Hepatocyte (in vitro differentiated cells): Measurements from ENCODE around the gene SETD7. TPM values are rescaled to one million over a fixed set of nuclear protein-coding genes. Genes with fewer than 3 reads are reported as not detected.

Source experiments
- DNase-seq: peaks from one replicate; pipeline ENCODE4 v3.0.0-alpha.2; 2016; ENCODE audit warnings: low spot score
- H2AFZ ChIP-seq: fragments of 200-600 bp; sonication (generic); 2 replicates; pipeline ENCODE4 v1.6.0; 2016; ENCODE audit warnings: antibody characterized with exemption, mild to moderate bottlenecking
- H3K27ac ChIP-seq: fragments of 200-600 bp; sonication (generic); 2 replicates; pipeline ENCODE4 v1.5.1; 2016; ENCODE audit warnings: mild to moderate bottlenecking
- H3K27me3 ChIP-seq: fragments of 200-600 bp; sonication (generic); 2 replicates; pipeline ENCODE4 v1.6.1; 2016
- H3K36me3 ChIP-seq: fragments of 200-600 bp; sonication (generic); replicated peaks from 2 replicates; pipeline ENCODE4 v1.5.1; 2016; ENCODE audit warnings: low read depth; ENCODE audit not compliant: insufficient read depth
- H3K4me1 ChIP-seq: fragments of 200-600 bp; sonication (generic); 2 replicates; pipeline ENCODE4 v1.5.1; 2016; ENCODE audit warnings: mild to moderate bottlenecking, moderate library complexity; ENCODE audit not compliant: insufficient read depth
- H3K4me2 ChIP-seq: fragments of 200-600 bp; sonication (generic); 2 replicates; pipeline ENCODE4 v1.6.0; 2016
- H3K4me3 ChIP-seq: fragments of 200-600 bp; sonication (generic); 2 replicates; pipeline ENCODE4 v1.5.1; 2016; ENCODE audit warnings: mild to moderate bottlenecking
- H3K79me2 ChIP-seq: fragments of 200-600 bp; sonication (generic); 2 replicates; pipeline ENCODE4 v1.6.0; 2017; ENCODE audit warnings: mild to moderate bottlenecking
- H3K9me2 ChIP-seq: fragments of 200-600 bp; sonication (generic); replicated peaks from 2 replicates; pipeline ENCODE4 v1.6.0; 2017; ENCODE audit warnings: mild to moderate bottlenecking; ENCODE audit not compliant: insufficient read depth
- H3K9me3 ChIP-seq: fragments of 200-600 bp; sonication (generic); 2 replicates; pipeline ENCODE4 v1.5.1; 2016; ENCODE audit warnings: low read depth, mild to moderate bottlenecking
- H4K20me1 ChIP-seq: fragments of 200-600 bp; sonication (generic); 2 replicates; pipeline ENCODE4 v1.6.0; 2016; ENCODE audit warnings: mild to moderate bottlenecking; ENCODE audit not compliant: insufficient read depth, poor library complexity, severe bottlenecking
- EZH2 ChIP-seq: fragments of 200-600 bp; sonication (generic); IDR thresholded peaks from 2 replicates; pipeline ENCODE4 v1.6.1; 2016; ENCODE audit warnings: antibody characterized with exemption, mild to moderate bottlenecking, borderline replicate concordance
- EZH2phosphoT487 ChIP-seq: fragments of 200-600 bp; sonication (generic); IDR thresholded peaks from one replicate; pipeline ENCODE4 v1.6.1; 2018; ENCODE audit warnings: antibody characterized with exemption, mild to moderate bottlenecking, low read depth, moderate library complexity; ENCODE audit not compliant: unreplicated experiment, severe bottlenecking
- WGBS: methylation state at CpG from one replicate; pipeline ENCODE4 v1.1.6; 2016; ENCODE audit warnings: low lambda C conversion rate; ENCODE audit errors: missing lambda C conversion rate; 5-methylcytosine and 5-hydroxymethylcytosine counted together
- polyA plus RNA-seq: library from polyadenylated mRNA; unstranded; fragments of >200 nt; fragmentation: Nextera tagmentation; extraction: Ambion mirVana; gene quantifications from 2 replicates; pipeline ENCODE4 v1.2.1, GENCODE V29; 2016
- total RNA-seq: library from RNA; depleted of rRNA; stranded (reverse); fragments of >200 nt; gene quantifications from 2 replicates; pipeline ENCODE4 v1.2.3, GENCODE V29; 2014
- TF ChIP-seq, protein P1 (sequence below): fragments of 200-600 bp; sonication (generic); IDR thresholded peaks from 2 replicates; pipeline ENCODE4 v1.5.1; 2016; ENCODE audit warnings: antibody characterized with exemption, mild to moderate bottlenecking; ENCODE audit not compliant: poor library complexity

SETD7 gene
- total and polyA plus RNA-seq, 2 experiments from 2014 or later: 7.3 to 27.6 TPM

DNA sequence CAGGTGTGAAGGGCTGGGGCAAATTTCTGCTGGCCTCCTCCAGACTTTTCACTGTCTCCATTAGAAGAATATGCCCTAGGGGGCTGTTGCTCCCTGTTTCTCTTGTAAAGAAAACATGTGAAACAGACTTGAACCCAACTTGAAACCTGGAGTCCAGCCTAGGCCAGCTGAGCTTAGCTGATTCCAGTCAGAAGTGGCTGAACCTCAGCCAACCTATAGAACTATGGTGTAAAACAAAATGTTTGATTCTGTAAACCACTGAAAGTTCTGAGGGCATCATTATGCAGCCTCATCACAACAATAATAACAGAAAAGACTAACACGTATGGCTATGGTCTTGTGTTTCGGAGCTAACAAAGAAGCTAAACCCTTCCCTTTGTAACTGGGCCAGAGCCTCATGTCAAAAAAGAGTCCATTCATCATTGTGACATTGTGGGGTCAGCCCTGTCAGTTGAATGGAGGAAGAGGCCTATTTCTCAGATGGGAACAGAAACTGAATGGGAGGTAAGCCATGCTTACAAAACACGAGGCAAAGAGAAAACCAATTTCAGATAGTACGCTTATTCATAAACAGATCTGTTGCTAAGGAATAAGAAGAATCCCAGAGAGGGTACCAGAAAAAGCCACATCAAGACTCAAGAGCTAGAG, 34.1 kb downstream of the SETD7 start:
- H3K36me3 ChIP-seq: no peaks in the 10 kb centered on the region

GRCh38 chr4:139515531-139515958, 40.5 kb downstream of the SETD7 start:
- Histone ChIP-seq H2AFZ (no peak overlapping the region), H3K4me3 (no peak overlapping the region), H3K79me2 (no peaks in the 10 kb centered on the region), H3K36me3 (no peaks in the 10 kb centered on the region), H4K20me1 (no peaks in the 10 kb centered on the region), H3K9me3 (no peaks in the 10 kb centered on the region), H3K27ac (no peak overlapping the region), H3K4me1 (no peaks in the 10 kb centered on the region), H3K4me2 (no peak overlapping the region), H3K27me3 (no peaks in the 10 kb centered on the region), H3K9me2 (no peaks in the 10 kb centered on the region)
- 84% methylated on average over 4 of the region's 4 CpGs for WGBS
- no peak for DNase-seq
- no peak for TF ChIP-seq EZH2
- TF ChIP-seq EZH2phosphoT487: no peak
- TF ChIP-seq, protein P1, sequence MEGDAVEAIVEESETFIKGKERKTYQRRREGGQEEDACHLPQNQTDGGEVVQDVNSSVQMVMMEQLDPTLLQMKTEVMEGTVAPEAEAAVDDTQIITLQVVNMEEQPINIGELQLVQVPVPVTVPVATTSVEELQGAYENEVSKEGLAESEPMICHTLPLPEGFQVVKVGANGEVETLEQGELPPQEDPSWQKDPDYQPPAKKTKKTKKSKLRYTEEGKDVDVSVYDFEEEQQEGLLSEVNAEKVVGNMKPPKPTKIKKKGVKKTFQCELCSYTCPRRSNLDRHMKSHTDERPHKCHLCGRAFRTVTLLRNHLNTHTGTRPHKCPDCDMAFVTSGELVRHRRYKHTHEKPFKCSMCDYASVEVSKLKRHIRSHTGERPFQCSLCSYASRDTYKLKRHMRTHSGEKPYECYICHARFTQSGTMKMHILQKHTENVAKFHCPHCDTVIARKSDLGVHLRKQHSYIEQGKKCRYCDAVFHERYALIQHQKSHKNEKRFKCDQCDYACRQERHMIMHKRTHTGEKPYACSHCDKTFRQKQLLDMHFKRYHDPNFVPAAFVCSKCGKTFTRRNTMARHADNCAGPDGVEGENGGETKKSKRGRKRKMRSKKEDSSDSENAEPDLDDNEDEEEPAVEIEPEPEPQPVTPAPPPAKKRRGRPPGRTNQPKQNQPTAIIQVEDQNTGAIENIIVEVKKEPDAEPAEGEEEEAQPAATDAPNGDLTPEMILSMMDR: no peak

More for the DNA sequence above, 34.1 kb downstream of the SETD7 start:
- Histone ChIP-seq H3K4me1 (no peaks in the 10 kb centered on the region), H3K27ac (no peak overlapping the region), H3K79me2 (no peaks in the 10 kb centered on the region), H3K9me3 (no peaks in the 10 kb centered on the region), H3K4me2 (no peak overlapping the region), H3K27me3 (no peaks in the 10 kb centered on the region), H2AFZ (no peak overlapping the region), H3K4me3 (no peak overlapping the region), H3K9me2 (no peaks in the 10 kb centered on the region), H4K20me1 (no peaks in the 10 kb centered on the region)
- TF ChIP-seq EZH2 (no peak), EZH2phosphoT487 (no peak)
- TF ChIP-seq, protein P1: no peak
- DNase-seq: no peak
- WGBS: 99% methylated on average over 4 of the region's 4 CpGs

GRCh38 chr4:139514382-139515059, 41.5 kb downstream of the SETD7 start:
- no peak overlapping the region for H3K4me3 ChIP-seq
- no peak for DNase-seq
- WGBS: 78% methylated on average over 8 of the region's 8 CpGs
- no peaks in the 10 kb centered on the region for H3K36me3 ChIP-seq
- H3K9me3 ChIP-seq: no peaks in the 10 kb centered on the region
- no peaks in the 10 kb centered on the region for H4K20me1 ChIP-seq
- H3K9me2 ChIP-seq: no peaks in the 10 kb centered on the region
- no peaks in the 10 kb centered on the region for H3K4me1 ChIP-seq
- TF ChIP-seq EZH2phosphoT487 (no peak), EZH2 (no peak)
- TF ChIP-seq, protein P1: no peak
- no peak overlapping the region for H3K4me2 ChIP-seq
- no peaks in the 10 kb centered on the region for H3K27me3 ChIP-seq
- H3K27ac ChIP-seq: no peak overlapping the region
- H3K79me2 ChIP-seq: no peaks in the 10 kb centered on the region
- H2AFZ ChIP-seq: no peak overlapping the region
